Body of pancreas (tissue), 4 donors: ENCODE results near the gene SLC18A3.

Source experiments
- POLR2A ChIP-seq, 3 donors: fragments of 450-650 bp; IDR thresholded peaks; one replicate each; pipeline ENCODE4 v1.6.1; 2016; ENCODE audit warnings: antibody characterized with exemption in 3 of 3, mild to moderate bottlenecking in 2 of 3
- TF ChIP-seq, protein P1 (sequence below), 7 experiments: fragments of 450-650 bp in 4 of 7; fragments of 200-600 bp in 3 of 7; sonication (generic) in 3 of 7; IDR thresholded peaks; one replicate each; pipeline ENCODE4 v1.5.1; 2016 to 2019; ENCODE audit warnings: antibody characterized with exemption in 7 of 7

DNA sequence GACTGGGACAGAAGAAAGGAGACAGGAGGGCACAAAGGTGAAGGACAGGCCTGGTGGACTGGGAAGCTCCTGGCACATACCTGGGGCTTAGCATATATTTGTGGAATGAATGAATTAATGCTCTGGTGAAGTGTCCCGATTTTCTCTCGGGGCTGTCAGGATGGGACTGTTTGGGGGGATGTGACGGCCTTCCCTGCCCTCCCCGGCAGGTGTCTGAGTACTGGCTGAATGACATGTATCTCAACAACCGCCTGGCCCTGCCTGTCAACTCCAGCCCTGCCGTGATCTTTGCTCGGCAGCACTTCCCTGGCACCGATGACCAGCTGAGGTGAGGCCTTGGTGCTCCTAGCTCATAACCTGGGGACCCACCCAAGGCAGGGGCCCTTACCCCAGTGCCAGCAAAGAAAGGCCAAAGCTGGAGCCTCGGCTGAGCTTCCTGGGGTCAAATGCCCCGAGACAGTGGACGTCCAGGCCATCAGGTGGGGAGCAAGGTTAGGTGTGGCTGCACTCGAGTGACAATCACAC is 10.2 kb downstream of the SLC18A3 start:
- TF ChIP-seq, protein P1, sequence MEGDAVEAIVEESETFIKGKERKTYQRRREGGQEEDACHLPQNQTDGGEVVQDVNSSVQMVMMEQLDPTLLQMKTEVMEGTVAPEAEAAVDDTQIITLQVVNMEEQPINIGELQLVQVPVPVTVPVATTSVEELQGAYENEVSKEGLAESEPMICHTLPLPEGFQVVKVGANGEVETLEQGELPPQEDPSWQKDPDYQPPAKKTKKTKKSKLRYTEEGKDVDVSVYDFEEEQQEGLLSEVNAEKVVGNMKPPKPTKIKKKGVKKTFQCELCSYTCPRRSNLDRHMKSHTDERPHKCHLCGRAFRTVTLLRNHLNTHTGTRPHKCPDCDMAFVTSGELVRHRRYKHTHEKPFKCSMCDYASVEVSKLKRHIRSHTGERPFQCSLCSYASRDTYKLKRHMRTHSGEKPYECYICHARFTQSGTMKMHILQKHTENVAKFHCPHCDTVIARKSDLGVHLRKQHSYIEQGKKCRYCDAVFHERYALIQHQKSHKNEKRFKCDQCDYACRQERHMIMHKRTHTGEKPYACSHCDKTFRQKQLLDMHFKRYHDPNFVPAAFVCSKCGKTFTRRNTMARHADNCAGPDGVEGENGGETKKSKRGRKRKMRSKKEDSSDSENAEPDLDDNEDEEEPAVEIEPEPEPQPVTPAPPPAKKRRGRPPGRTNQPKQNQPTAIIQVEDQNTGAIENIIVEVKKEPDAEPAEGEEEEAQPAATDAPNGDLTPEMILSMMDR (IDR thresholded peaks at IDR 0.05): no peak
- no peak for TF ChIP-seq POLR2A (IDR thresholded peaks at IDR 0.05)
